Stimulated activated CD8-positive, alpha-beta memory T cell treated with anti-CD3 and anti-CD28 coated beads, Interleukin-7, amount 100 ng/mL, for 24 hours (primary cell): ENCODE results near the gene FEM1B.
A peak's percentile ranks its signal among the peaks of the same experiment; 100 is the strongest.
"Not testable (repeated sequence)": the region's sequence is repeated elsewhere in the genome, so short reads cannot be mapped to it uniquely, and the experiment has no call there.

Experiments used
- DNase-seq: peaks from one replicate; pipeline ENCODE4 v3.0.0-alpha.2; 2020; ENCODE audit warnings: low read depth

The FEM1B gene

GRCh38 chr15:68277603-68278344, at the start of gene FEM1B:
Gene FEM1B, plus strand, starts transcription at chr15:68277745. Its CDS starts 673 bp downstream, at chr15:68278418.
- peak; percentile 78 for DNase-seq

- DNase-seq = no peak
These were observed 49.2 kb upstream of the FEM1B start for GRCh38 chr15:68228143-68228970.

- DNase-seq = no peak
These were observed 48.6 kb upstream of the FEM1B start for GRCh38 chr15:68228971-68229385.

- DNase-seq = peak; percentile 54
These were observed 48.0 kb upstream of the FEM1B start, which contains the start of gene CLN6 for GRCh38 chr15:68229386-68230156. Gene CLN6, minus strand, starts transcription at chr15:68229728. Its CDS starts 144 bp downstream, at chr15:68229584.

- DNase-seq = no peak
These were observed 47.1 kb upstream of the FEM1B start for GRCh38 chr15:68230157-68231100.

- DNase-seq = no peak
These were observed 46.3 kb upstream of the FEM1B start for GRCh38 chr15:68231102-68231818.

- no peak for DNase-seq
These were observed 45.1 kb upstream of the FEM1B start for GRCh38 chr15:68232449-68232848.

GRCh38 chr15:68232937-68233336, 44.6 kb upstream of the FEM1B start:
- no peak for DNase-seq

- DNase-seq = no peak
These were observed 43.5 kb upstream of the FEM1B start for GRCh38 chr15:68234060-68234459.

- not testable (repeated sequence) for DNase-seq
These were observed 43.0 kb upstream of the FEM1B start for GRCh38 chr15:68234520-68234919.

- no peak for DNase-seq
These were observed 42.5 kb upstream of the FEM1B start for GRCh38 chr15:68235022-68235421.

- DNase-seq = no peak
These were observed 38.5 kb upstream of the FEM1B start for GRCh38 chr15:68239025-68239424.

- DNase-seq = no peak
These were observed 36.2 kb upstream of the FEM1B start for GRCh38 chr15:68241088-68241935.

- DNase-seq = no peak
These were observed 33.3 kb upstream of the FEM1B start for GRCh38 chr15:68244235-68244634.

- no peak for DNase-seq
These were observed 28.4 kb upstream of the FEM1B start for GRCh38 chr15:68249058-68249713.

GRCh38 chr15:68252925-68253534, 24.5 kb upstream of the FEM1B start:
- no peak for DNase-seq

- no peak for DNase-seq
These were observed 20.7 kb upstream of the FEM1B start for GRCh38 chr15:68256675-68257450.

- DNase-seq = no peak
These were observed 18.9 kb upstream of the FEM1B start for GRCh38 chr15:68258692-68259091.
